Esophagus muscularis mucosa (tissue), 4 donors: ENCODE measurements around the gene ITPKB.
A peak's percentile ranks its signal among the peaks of the same experiment; 100 is the strongest.

Source experiments
- CTCF ChIP-seq, 3 experiments: fragments of 200-600 bp in 2 of 3; fragments of 450-650 bp in 1 of 3; sonication (generic) in 2 of 3; IDR thresholded peaks; one replicate each; pipeline ENCODE4 v1.5.1; 2017 to 2019; ENCODE audit warnings: antibody characterized with exemption in 3 of 3, mild to moderate bottlenecking in 2 of 3, moderate library complexity in 1 of 3
- EP300 ChIP-seq: sonication (generic); formaldehyde crosslinking; IDR thresholded peaks from one replicate; pipeline ENCODE4 v1.6.1; 2017; ENCODE audit warnings: antibody characterized with exemption
- POLR2A ChIP-seq: fragments of 450-650 bp; IDR thresholded peaks from one replicate; pipeline ENCODE4 v1.6.1; 2017; ENCODE audit warnings: antibody characterized with exemption, moderate library complexity, mild to moderate bottlenecking, low read depth
- POLR2AphosphoS5 ChIP-seq, 2 donors: sonication (generic); formaldehyde crosslinking; IDR thresholded peaks; one replicate each; pipeline ENCODE4 v1.6.1; 2017; ENCODE audit warnings: antibody characterized with exemption in 2 of 2

DNA sequence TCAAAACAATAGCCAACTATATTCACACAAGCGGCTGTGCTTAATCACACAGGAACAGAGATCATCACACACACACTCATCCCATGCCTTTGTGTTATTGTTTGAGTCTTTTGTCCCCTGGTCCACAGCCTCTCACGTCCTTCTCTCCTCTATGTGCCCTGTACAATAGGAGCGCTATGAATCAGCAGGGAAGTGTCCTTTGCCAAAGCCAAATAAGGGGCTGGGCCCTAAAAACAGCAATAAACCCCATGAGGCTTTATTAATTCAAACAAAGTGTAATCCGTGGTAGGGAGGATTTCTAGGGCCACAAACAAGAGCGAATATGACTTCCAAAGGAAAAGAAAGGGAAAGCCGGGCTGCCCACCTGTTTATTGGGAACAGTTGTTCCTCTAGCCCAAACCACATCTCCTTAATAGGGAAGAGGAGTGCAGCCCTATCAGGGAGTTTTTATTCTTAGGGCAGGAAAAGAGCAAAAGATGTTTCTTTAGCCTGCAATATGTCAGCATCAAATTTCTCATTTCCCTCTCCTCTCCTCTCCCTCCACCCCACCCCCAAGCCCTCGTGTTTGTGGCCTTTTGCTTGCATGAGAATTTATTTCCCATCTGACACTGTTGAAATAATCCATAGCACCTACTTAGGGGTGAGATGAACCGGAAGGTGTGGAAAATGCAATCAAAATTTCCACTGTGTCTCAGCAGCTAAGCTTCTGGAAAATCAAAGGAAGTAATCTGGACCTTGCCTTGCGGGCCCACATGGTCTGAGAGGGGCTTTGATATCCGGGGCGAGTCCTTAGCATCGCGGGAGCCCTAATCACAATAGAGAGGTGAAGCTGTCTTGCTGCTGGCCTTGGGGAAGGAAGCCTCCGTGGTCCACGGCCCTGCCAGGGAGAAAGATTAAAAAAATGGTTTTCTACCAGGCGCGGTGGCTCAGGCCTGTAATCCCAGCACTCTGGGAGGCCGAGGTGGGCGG is 45.3 kb upstream of the ITPKB start:
- no peak for TF ChIP-seq POLR2A
- TF ChIP-seq CTCF (IDR thresholded peaks at IDR 0.05): no peak
- TF ChIP-seq POLR2AphosphoS5 (IDR thresholded peaks at IDR 0.05): peak; percentile 25 to 67
- no peak for TF ChIP-seq EP300
